Ishikawa (cell line): Measurements from ENCODE around the gene KCNIP4.

Experiments used
- CEBPB ChIP-seq: IDR thresholded peaks from 2 replicates; pipeline ENCODE4 v1.6.1; 2012
- CREB1 ChIP-seq: IDR thresholded peaks from 2 replicates; pipeline ENCODE4 v1.6.1; 2012; ENCODE audit warnings: low read depth
- EGR1 ChIP-seq: IDR thresholded peaks from 2 replicates; pipeline ENCODE4 v1.6.1; 2012
- EP300 ChIP-seq: IDR thresholded peaks from 2 replicates; pipeline ENCODE4 v1.6.1; 2012; ENCODE audit warnings: borderline replicate concordance
- FOXM1 ChIP-seq: IDR thresholded peaks from 2 replicates; pipeline ENCODE4 v1.6.1; 2012; ENCODE audit warnings: low read depth, borderline replicate concordance
- NFIC ChIP-seq: IDR thresholded peaks from 2 replicates; pipeline ENCODE4 v1.6.1; 2012
- RAD21 ChIP-seq: IDR thresholded peaks from 2 replicates; pipeline ENCODE4 v1.6.1; 2012; ENCODE audit warnings: low read depth
- TAF1 ChIP-seq: IDR thresholded peaks from 2 replicates; pipeline ENCODE4 v1.6.1; 2012; ENCODE audit warnings: low read depth, mild to moderate bottlenecking
- TCF12 ChIP-seq: IDR thresholded peaks from 2 replicates; pipeline ENCODE4 v1.6.1; 2012; ENCODE audit warnings: low read depth
- TEAD4 ChIP-seq: IDR thresholded peaks from 2 replicates; pipeline ENCODE4 v1.6.1; 2012
- YY1 ChIP-seq: IDR thresholded peaks from 2 replicates; pipeline ENCODE4 v1.6.1; 2012; ENCODE audit warnings: low read depth
- ZBTB7A ChIP-seq: IDR thresholded peaks from 2 replicates; pipeline ENCODE4 v1.6.1; 2012; ENCODE audit warnings: low read depth
- TF ChIP-seq, protein P1 (sequence below): IDR thresholded peaks from 2 replicates; pipeline ENCODE4 v1.6.1; 2012
- TF ChIP-seq, protein P2 (sequence below): IDR thresholded peaks from 2 replicates; pipeline ENCODE4 v1.6.1; 2012; ENCODE audit warnings: low read depth, mild to moderate bottlenecking
- TF ChIP-seq, protein P3 (sequence below): IDR thresholded peaks from 2 replicates; pipeline ENCODE4 v1.6.1; 2012

KCNIP4 gene

DNA sequence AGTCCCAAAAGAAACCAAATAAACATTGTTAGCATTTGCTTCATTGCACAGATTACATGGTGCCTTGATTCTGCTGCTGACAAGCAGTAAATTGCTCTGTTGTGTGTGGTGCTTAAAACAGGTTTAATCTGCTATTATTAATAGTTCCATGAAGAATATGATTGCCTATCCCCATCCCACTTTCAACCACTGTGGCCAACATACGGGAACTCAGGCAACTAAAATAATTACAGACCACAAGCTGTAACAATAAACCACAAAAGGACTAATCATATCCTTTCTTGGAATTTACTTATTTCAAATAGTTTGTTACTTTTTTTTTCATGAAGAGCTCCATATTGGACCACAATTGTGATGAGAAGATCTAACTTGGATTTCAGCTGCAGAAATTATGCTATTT lies 1116.8 kb downstream of the KCNIP4 start:
- TF ChIP-seq EP300 = no peak
- TF ChIP-seq EGR1 = no peak
- no peak for TF ChIP-seq ZBTB7A
- TF ChIP-seq, protein P1, sequence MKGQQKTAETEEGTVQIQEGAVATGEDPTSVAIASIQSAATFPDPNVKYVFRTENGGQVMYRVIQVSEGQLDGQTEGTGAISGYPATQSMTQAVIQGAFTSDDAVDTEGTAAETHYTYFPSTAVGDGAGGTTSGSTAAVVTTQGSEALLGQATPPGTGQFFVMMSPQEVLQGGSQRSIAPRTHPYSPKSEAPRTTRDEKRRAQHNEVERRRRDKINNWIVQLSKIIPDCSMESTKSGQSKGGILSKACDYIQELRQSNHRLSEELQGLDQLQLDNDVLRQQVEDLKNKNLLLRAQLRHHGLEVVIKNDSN = no peak
- no peak for TF ChIP-seq TCF12
- no peak for TF ChIP-seq FOXM1
- no peak for TF ChIP-seq NFIC
- no peak for TF ChIP-seq TEAD4

DNA sequence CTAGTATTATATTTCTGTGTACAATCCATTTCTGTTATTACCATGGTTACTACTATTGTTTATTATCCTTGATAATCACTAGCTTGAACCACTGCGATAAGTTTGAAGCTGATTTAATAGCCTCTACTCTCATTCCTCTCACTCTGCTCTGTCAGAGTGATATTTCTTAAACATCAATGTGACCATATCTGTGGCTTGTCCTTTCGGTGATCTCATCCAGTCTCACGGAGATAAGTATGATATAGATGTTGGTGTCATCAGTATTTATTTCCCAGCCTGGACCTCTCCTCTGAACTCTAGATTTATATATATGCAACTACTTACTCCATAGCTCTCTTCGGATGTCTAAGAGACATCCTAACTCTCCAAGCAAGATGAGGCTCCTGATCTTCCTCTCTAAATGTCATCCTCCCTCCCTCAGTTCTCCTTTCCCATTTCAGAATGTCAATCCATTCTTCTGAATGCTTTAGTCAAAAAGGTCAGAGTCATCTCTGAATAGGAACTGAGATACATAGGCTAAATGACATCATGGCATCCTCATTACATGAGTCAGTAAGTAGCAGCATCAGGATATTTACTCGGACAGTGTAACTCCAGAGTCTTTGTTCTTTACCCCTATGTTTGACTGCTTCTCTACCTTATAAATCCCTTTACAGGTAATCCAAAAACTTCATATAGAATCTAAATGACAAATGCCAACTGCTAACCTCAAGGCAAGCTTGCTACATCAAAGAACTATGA lies 1118.8 kb downstream of the KCNIP4 start:
- no peak for TF ChIP-seq TCF12
- TF ChIP-seq, protein P1 = no peak
- no peak for TF ChIP-seq RAD21
- TF ChIP-seq EGR1 = no peak
- TF ChIP-seq TAF1 = no peak
- TF ChIP-seq FOXM1 = no peak
- TF ChIP-seq CEBPB = no peak
- no peak for TF ChIP-seq EP300
- TF ChIP-seq TEAD4 = no peak
- no peak for TF ChIP-seq ZBTB7A
- TF ChIP-seq, protein P2, sequence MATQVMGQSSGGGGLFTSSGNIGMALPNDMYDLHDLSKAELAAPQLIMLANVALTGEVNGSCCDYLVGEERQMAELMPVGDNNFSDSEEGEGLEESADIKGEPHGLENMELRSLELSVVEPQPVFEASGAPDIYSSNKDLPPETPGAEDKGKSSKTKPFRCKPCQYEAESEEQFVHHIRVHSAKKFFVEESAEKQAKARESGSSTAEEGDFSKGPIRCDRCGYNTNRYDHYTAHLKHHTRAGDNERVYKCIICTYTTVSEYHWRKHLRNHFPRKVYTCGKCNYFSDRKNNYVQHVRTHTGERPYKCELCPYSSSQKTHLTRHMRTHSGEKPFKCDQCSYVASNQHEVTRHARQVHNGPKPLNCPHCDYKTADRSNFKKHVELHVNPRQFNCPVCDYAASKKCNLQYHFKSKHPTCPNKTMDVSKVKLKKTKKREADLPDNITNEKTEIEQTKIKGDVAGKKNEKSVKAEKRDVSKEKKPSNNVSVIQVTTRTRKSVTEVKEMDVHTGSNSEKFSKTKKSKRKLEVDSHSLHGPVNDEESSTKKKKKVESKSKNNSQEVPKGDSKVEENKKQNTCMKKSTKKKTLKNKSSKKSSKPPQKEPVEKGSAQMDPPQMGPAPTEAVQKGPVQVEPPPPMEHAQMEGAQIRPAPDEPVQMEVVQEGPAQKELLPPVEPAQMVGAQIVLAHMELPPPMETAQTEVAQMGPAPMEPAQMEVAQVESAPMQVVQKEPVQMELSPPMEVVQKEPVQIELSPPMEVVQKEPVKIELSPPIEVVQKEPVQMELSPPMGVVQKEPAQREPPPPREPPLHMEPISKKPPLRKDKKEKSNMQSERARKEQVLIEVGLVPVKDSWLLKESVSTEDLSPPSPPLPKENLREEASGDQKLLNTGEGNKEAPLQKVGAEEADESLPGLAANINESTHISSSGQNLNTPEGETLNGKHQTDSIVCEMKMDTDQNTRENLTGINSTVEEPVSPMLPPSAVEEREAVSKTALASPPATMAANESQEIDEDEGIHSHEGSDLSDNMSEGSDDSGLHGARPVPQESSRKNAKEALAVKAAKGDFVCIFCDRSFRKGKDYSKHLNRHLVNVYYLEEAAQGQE = no peak
- no peak for TF ChIP-seq CREB1
- no peak for TF ChIP-seq YY1
- no peak for TF ChIP-seq NFIC

DNA sequence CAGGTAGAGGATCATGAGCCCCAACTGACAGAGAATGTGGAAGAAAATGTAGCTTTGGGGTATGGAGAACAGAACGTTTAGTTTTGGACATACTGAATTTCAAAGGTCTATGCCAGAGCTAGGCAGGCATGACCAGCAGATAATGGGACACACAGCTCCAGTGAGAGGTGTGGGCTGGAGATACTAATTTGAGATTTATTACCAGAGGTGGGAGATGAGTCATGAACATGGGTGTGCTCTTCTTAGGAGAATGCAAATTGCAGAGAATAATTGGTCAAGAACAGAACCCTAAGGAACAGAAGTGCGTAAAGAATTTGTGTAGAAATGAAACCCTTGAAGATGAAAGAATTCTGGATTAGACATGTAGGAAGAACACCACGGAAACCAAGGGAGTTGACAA lies 1123.1 kb downstream of the KCNIP4 start:
- TF ChIP-seq RAD21 = no peak
- TF ChIP-seq EGR1 = no peak
- no peak for TF ChIP-seq CEBPB
- TF ChIP-seq TCF12 = no peak
- no peak for TF ChIP-seq CREB1

DNA sequence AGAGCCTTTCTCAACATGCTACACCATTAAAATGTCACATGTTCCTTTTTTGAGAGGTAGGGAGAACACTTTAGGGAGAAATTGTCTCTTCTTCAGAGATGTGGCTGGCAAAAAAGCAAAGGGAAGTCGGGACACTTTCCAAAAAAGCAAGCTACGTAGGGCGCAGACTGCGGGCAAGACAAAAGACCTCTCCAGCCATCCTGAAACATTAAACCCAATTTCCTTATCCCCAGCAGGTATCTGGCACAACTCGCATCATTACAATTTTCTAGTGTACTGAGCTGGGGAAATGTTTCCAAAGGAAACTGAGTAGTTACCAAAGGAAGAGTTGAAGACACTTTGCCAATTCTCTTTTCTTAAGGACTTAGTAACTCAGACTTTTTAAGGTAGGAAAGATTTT lies 1132.3 kb downstream of the KCNIP4 start:
- TF ChIP-seq EGR1 = no peak
- TF ChIP-seq ZBTB7A = no peak
- TF ChIP-seq TAF1 = no peak
- peak; percentile 92 for TF ChIP-seq NFIC

DNA sequence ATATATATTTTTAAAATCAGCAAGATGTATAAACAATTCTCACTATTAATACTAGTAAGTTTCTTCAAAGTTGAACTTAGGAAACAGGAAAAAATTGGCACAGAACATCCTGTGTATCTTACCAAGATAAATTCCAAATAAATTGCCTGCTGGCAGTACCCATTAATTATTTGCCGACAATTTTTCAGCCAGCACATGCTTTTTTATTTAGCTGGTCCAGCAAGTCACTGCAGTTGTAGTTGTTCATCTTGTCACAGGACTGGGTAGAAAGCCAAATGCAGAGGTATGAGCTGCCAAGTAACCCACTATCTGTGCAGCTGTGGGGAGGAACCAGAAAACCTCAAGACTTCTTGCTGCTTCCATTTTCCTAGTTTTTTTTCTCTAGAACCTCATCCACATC lies 1134.9 kb downstream of the KCNIP4 start:
- TF ChIP-seq RAD21 = no peak
- no peak for TF ChIP-seq FOXM1
- TF ChIP-seq CREB1 = no peak
- TF ChIP-seq NFIC = no peak
- no peak for TF ChIP-seq ZBTB7A
- TF ChIP-seq, protein P2 = no peak
- TF ChIP-seq EP300 = no peak
- TF ChIP-seq, protein P1 = no peak

DNA sequence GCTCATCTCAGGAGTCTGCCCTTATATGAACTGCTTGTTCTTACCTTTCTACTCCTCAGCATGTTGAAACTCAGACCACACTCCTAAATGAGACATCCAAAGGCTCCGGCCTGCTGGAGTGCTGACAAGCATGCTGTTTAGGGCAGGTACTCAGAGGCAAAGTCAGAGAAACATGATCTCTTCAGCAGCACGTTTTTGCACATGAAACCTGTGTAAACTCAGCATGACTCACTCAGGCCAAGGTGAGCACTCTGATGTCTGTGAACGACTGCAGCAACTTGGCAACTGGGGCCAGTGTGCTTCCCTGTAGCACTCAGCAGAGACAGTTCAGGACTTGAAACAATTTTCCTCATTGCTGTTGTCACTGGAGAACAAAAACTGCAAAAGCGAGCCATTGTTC lies 1138.8 kb downstream of the KCNIP4 start:
- no peak for TF ChIP-seq YY1
- no peak for TF ChIP-seq ZBTB7A
- TF ChIP-seq EGR1 = no peak
- TF ChIP-seq, protein P1 = no peak
- no peak for TF ChIP-seq EP300
- no peak for TF ChIP-seq RAD21
- TF ChIP-seq CEBPB = no peak
- TF ChIP-seq NFIC = 0 out of 2 replicates have a peak, but pooled peaks have one; percentile 19
- no peak for TF ChIP-seq CREB1
- no peak for TF ChIP-seq TCF12
- no peak for TF ChIP-seq TAF1
- no peak for TF ChIP-seq TEAD4
- TF ChIP-seq FOXM1 = no peak
- TF ChIP-seq, protein P3, sequence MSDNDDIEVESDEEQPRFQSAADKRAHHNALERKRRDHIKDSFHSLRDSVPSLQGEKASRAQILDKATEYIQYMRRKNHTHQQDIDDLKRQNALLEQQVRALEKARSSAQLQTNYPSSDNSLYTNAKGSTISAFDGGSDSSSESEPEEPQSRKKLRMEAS = peak; percentile 32; the same call in 1 of the 2 replicates
- TF ChIP-seq, protein P2 = no peak
